VCaP (cell line): ENCODE measurements around the gene LRRC51.

ENCODE experiments used
- H3K27ac ChIP-seq: fragments of 450-650 bp; 2 replicates; pipeline ENCODE4 v1.5.1; 2017
- CTCF ChIP-seq: fragments of 450-650 bp; conservative IDR thresholded peaks from 2 replicates; pipeline ENCODE4 v1.5.1; 2017; ENCODE audit warnings: mild to moderate bottlenecking, moderate library complexity

LRRC51 gene

GRCh38 chr11:72080326-72081183, at the start of gene LRRC51, which contains the start of gene NUMA1:
Gene LRRC51, plus strand, starts transcription at chr11:72080850. Its CDS starts 8,234 bp downstream, at chr11:72089084.
Gene NUMA1, minus strand, starts transcription at chr11:72080542. Its CDS starts 44,599 bp downstream, at chr11:72035943.
- TF ChIP-seq CTCF, result no peak
- H3K27ac ChIP-seq, result peak within 1 kb of the TSS; percentile 93

- TF ChIP-seq CTCF, result no peak
- H3K27ac ChIP-seq, result peak overlapping the region; percentile 100
Observed at GRCh38 chr11:72036687-72037086, 44.0 kb upstream of the LRRC51 start.

DNA sequence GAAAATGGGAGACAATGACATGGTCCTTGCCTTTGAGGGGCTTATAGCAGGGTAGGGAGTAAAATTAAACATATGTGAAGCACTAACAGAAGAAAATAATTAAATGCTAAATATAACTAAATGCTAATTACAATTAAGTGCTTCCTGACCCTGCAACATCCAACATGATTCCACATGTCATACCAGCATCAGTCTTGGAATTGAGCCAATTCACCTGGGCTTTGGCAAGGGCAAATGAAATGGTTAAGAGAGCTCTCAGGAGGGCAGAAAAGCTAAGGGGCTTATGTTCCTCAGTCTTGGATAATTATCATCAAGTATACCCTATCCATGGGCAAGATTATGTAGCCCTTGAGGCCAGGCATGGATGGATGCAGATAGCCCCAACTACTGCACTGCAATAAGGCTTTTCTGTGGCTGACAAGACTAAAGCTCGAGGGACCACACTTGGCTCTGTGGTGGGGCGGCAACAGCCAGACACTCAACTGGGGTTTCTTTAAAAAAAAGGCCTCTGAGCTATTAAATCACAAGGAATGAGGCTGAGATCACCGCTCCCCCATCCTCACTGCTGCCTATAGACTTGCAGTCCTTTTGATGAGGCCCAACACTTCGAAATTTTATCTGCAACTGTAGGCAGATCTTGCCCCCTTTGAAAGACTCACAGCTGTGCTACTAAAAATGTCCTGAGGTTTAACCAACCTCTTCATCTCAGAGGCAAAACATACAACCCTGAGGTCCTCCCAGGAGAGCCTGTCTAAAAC, 42.9 kb upstream of the LRRC51 start:
- peak overlapping the region; percentile 100 for H3K27ac ChIP-seq

GRCh38 chr11:72038491-72038890, 42.2 kb upstream of the LRRC51 start:
- TF ChIP-seq CTCF, result no peak
- peak overlapping the region; percentile 100 for H3K27ac ChIP-seq

More for the DNA sequence above, 42.9 kb upstream of the LRRC51 start:
- TF ChIP-seq CTCF, result no peak

GRCh38 chr11:72039031-72039855, 41.4 kb upstream of the LRRC51 start:
- TF ChIP-seq CTCF, result no peak
- H3K27ac ChIP-seq, result peak overlapping the region; percentile 100

DNA sequence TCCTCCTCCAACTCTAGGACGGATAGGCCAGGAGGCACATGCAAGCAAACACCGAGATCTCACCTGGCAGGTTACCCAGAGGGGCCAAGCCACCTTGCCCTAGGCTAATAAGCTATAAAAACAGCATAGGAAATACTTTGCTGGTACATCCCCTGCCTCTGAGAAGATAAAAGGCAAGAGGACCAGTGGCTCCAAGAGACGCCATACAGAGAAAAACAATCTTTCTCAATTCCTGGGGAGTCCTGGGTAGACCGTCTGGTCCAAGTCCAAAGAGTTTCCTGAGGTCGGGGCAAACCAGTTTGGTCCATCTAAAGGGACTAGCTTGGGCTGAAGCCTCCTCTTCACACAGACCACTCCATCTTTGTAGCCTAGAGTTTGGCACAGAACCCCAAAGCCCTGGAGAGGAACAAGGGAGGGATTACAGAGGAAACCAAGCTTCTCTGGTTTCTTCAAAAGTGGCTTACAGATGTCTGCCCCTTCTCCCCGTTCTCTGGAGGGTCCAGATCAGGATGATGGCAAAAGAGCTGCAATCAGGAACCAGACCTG, 40.7 kb upstream of the LRRC51 start:
- H3K27ac ChIP-seq, result peak overlapping the region; percentile 100
- no peak for TF ChIP-seq CTCF
